ENCODE measurements around the gene AKAP11.

Gene AKAP11

GRCh38 chr13:42337808-42338600 lies 66.1 kb downstream of the AKAP11 start:
- peak; percentile 86 for DNase-seq

- DNase-seq = no peak
Observed at GRCh38 chr13:42345367-42345766, 73.4 kb downstream of the AKAP11 start.

GRCh38 chr13:42348576-42348975 lies 76.6 kb downstream of the AKAP11 start:
- DNase-seq = no peak

- no peak for DNase-seq
Observed at GRCh38 chr13:42350141-42350540, 78.2 kb downstream of the AKAP11 start.

GRCh38 chr13:42354241-42355091 lies 82.5 kb downstream of the AKAP11 start:
- peak; percentile 82 for DNase-seq

GRCh38 chr13:42355092-42355485 lies 83.1 kb downstream of the AKAP11 start:
- no peak for DNase-seq

GRCh38 chr13:42355491-42356183 lies 83.7 kb downstream of the AKAP11 start:
- DNase-seq = no peak

- no peak for DNase-seq
Observed at GRCh38 chr13:42356184-42356575, 84.2 kb downstream of the AKAP11 start.

- DNase-seq = no peak
Observed at GRCh38 chr13:42360046-42360574, 88.2 kb downstream of the AKAP11 start.

GRCh38 chr13:42361701-42362100 lies 89.7 kb downstream of the AKAP11 start:
- no peak for DNase-seq

- peak; percentile 71 for DNase-seq
Observed at GRCh38 chr13:42363941-42364612, 92.1 kb downstream of the AKAP11 start.

- DNase-seq = peak; percentile 24
Observed at GRCh38 chr13:42364613-42365000, 92.7 kb downstream of the AKAP11 start.

GRCh38 chr13:42367831-42368230 lies 95.9 kb downstream of the AKAP11 start:
- peak; percentile 90 for DNase-seq

GRCh38 chr13:42369071-42369797 lies 97.3 kb downstream of the AKAP11 start:
- DNase-seq = peak; percentile 4

- DNase-seq = no peak
Observed at GRCh38 chr13:42370229-42370628, 98.3 kb downstream of the AKAP11 start.
